HCT116 (cell line): ENCODE results near the gene CRLF1.
A peak's percentile ranks its signal among the peaks of the same experiment; 100 is the strongest.

Experiments
- FOSL1 ChIP-seq: IDR thresholded peaks from 2 replicates; pipeline ENCODE4 v1.6.1; 2012; ENCODE audit warnings: low read depth
- POLR2A ChIP-seq: IDR thresholded peaks from 2 replicates; pipeline ENCODE4 v1.7.0; 2011; ENCODE audit warnings: borderline replicate concordance; ENCODE audit not compliant: insufficient read depth, insufficient read length; ENCODE audit errors: extremely low read depth
- SIN3A ChIP-seq: IDR thresholded peaks from 2 replicates; pipeline ENCODE4 v1.6.1; 2012; ENCODE audit warnings: low read depth
- SP1 ChIP-seq: IDR thresholded peaks from 2 replicates; pipeline ENCODE4 v1.6.1; 2012; ENCODE audit warnings: low read depth
- SRF ChIP-seq: IDR thresholded peaks from 2 replicates; pipeline ENCODE4 v1.6.1; 2012; ENCODE audit warnings: low read depth

DNA sequence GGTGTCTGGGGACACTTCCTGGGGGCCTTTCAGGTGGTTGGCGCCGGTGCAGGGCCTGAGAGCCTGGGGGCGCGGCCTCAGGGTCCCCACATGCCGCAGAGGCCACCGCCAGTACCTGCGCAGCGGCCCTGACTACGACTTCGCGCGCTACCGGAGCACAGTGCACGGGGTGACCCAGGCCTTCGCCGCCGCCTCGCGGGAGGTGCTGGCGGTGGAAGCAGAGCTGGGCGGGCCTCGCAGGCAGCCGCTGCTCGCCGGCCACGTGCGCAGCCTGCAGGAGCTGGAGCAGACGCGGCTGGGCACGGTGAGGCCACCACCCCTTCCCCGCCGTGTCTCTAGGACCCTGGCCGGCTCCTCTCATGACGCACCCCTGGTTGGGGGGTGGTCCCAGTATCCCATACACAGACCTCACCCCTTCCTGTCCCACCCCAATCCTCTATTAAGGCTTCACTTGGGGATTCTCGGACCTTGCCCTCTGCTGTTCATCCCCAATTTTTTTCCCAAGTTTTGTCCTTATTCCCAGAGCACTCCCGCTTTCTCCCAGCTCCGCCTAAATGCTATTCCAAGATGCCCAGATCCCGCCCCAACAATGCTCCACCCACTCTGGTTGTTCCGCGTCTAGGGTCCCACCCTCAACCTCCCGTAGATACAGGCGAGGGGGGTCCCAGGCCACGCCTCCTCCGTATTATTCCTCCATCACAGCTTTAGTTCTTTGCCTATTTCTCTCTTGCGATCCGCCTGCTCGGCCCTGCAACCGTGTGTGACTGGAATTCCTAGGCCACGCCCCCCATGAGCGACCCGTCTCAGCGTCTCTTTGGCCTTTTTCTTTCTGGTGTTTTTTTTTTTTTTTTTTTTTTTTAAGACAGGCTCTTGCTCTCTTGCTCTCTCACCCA is 17.0 kb downstream of the CRLF1 start:
- TF ChIP-seq FOSL1 (no peak), SIN3A (no peak), SP1 (no peak), SRF (no peak), POLR2A (peak; percentile 27)
